NOMO-1 treated with dmso at 0.1 percent for 144 hours (cell line): Measurements from ENCODE around the gene AMPH.
"Not testable (repeated sequence)": the region's sequence is repeated elsewhere in the genome, so short reads cannot be mapped to it uniquely, and the experiment has no call there.

Source experiments
- DNase-seq: peaks from one replicate; lab custom pipeline; 2025; ENCODE audit not compliant: unreplicated experiment; lab: John Stamatoyannopoulos, UW

Gene AMPH

DNA sequence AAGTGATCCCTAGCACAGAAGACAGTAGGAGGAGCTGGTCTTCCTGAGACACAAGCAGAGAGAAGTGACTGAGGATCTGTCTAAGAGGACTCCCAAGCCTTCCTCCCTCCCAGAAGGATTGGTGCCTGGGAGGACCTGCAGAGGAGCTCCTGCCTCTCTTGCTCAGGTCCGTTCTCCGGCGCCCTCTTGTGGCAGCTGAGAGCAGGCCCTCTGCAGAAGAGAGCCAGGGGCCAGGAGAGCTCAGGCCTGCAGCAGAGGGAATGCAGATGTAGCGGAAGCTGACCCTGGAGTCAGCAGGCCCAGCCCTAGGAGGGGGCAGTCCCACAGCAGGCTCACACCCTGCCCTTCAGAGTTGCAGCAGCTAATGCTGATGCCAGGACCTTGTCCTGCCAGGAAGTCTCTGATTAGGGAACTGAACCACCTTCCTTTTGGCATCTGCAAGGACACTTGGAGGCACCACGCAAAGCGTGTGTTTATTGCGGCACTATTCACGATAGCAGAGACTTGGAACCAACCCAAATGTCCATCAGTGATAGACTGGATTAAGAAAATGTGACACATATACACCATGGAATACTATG, 276.8 kb downstream of the AMPH start:
- not testable (repeated sequence) for DNase-seq

- not testable (repeated sequence) for DNase-seq
Observed at GRCh38 chr7:38353431-38353881, 277.7 kb downstream of the AMPH start.

GRCh38 chr7:38351601-38352000, 279.6 kb downstream of the AMPH start:
- no peak for DNase-seq

- DNase-seq = not testable (repeated sequence)
Observed at GRCh38 chr7:38350777-38351176, 280.4 kb downstream of the AMPH start.

- DNase-seq = peak; percentile 45
Observed at GRCh38 chr7:38349869-38350583, 281.1 kb downstream of the AMPH start.

DNA sequence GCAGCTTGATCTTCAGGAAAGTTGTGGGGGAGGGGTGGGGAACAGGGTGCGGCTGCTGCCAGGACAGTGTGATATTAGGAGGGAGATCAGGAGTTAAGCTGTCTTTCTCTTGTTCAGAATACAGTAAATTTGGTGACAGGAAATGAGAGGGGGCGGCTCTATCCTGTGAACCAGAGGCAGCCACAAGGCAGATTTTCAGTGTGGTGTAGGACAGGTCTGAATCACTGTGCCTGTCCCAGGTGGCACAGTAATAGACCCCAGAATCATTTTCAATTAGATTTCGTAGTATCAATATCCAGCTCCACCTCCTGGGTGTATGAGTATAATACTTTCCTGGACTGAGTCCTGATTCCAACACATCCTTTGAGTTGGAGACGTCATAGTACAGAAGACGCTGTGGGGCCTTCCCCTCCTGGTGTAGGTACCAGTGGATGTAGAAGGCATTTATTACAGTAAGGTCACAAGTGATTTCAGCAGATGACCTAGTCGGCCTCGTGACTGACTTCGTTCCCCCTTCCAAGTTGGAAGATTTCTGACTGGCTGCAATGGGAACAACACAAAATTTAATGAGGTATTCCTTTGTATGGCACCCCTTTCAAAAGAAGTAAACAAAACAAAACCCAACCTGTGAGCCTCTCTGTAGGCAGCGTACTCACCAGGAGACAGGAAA, 281.9 kb downstream of the AMPH start:
- DNase-seq = not testable (repeated sequence)

DNA sequence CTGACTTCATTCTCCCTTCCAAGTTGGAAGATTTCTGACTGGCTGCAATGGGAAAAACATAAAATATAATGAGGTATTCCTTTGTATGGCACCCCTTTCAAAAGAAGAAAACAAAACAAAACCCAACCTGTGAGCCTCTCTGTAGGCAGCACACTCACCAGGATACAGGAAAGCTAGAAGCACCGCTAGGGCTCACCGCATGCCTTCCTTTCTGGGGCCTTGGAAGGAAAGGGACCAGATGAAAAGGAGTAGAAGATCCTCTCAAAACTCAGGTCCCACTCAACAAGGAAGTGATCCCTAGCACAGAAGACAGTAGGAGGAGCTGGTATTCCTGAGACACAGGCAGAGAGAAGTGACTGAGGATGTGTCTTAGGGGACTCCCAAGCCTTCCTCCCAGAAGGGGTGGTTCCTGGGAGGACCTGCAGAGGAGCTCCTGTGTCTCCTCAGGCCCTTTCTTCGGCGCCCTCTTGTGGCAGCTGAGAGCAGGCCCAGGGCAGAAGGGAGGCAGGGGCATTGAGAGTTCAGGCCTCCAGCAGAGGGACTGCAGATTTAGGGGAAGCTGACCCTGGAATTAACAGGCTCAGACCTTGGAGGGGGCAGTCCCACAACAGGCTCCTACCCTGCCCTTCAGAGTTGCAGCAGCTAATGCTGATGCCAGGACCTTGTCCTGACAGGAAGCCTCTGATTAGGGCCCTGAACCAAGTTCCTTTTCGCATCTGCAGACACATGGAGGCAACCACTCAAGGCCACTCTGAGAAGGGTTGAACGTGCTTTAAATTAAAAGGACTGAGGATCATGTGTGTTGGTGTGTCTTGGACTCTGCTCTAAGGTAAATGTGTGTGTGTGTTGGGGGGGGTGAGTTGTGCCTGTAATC, 285.6 kb downstream of the AMPH start:
- peak; percentile 23 for DNase-seq

DNA sequence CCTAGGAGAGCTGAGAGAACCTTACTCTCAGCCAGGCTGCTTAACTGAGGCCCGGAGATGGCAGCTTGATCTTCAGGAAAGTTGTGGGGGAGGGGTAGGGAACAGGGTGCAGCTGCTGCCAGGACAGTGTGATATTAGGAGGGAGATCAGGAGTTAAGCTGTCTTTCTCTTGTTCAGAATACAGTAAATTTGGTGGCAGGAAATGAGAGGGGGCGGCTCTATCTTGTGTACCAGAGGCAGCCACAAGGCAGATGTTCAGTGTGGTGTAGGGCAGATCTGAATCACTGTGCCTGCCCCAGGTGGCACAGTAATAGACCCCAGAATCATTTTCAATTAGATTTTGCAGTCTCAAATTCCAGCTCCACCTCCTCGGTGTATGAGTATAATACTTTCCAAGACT, 286.4 kb downstream of the AMPH start:
- not testable (repeated sequence) for DNase-seq

GRCh38 chr7:38342135-38342534, 289.0 kb downstream of the AMPH start:
- DNase-seq = not testable (repeated sequence)

DNA sequence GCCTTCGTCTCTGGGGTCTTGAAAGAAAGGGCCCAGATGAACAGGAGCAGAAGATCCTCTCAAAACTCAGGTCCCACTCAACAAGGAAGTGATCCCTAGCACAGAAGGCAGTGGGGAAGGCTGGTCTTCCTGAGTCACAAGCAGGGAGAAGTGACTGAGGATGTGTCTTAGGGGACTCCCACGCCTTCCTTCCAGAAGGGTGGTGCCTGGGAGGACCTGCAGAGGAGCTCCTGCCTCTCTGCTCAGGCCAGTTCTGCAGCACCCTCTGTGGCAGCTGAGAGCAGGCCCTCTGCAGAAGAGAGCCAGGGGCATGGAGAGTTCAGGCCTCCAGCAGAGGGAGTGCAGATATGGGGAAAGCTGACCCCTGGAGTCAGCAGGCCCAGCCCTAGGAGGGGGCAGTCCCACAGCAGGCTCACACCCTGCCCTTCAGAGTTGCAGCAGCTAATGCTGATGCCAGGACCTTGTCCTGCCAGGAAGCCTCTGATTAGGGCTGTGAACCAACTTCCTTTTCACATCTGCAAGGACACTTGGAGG, 289.9 kb downstream of the AMPH start:
- DNase-seq = not testable (repeated sequence)

GRCh38 chr7:38339953-38340819, 291.0 kb downstream of the AMPH start:
- DNase-seq = no peak

- DNase-seq = not testable (repeated sequence)
Observed at GRCh38 chr7:38336148-38336515, 295.0 kb downstream of the AMPH start.

DNA sequence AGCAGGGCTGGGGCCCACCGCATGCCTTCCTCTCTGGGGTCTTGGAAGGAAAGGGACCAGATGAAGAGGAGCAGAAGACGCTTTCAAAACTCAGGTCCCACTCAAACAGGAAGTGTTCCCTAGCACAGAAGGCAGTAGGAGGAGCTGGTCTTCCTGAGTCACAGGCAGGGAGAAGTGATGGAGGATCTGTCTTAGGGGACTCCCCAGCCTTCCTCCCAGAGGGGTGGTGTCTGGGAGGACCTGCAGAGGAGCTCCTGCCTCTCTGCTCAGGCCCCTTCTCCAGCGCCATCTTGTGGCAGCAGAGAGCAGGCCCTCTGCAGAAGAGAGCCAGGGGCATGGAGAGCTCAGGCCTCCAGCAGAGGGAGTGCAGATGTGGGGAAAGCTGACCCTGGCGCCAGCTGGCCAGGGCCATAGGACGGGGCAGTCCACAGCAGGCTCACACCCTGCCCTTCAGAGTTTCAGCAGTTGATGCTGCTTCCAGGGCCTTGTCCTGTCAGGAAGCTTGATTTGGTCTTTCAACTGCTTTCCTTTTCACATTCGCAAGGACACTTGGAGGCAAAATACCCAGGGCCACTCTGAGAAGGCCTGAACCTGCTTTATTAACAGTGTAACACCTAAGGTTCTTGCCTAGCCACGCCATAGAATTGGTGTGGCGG, 295.6 kb downstream of the AMPH start:
- DNase-seq = peak; percentile 90

GRCh38 chr7:38335128-38335491, 296.1 kb downstream of the AMPH start:
- DNase-seq = peak; percentile 78

DNA sequence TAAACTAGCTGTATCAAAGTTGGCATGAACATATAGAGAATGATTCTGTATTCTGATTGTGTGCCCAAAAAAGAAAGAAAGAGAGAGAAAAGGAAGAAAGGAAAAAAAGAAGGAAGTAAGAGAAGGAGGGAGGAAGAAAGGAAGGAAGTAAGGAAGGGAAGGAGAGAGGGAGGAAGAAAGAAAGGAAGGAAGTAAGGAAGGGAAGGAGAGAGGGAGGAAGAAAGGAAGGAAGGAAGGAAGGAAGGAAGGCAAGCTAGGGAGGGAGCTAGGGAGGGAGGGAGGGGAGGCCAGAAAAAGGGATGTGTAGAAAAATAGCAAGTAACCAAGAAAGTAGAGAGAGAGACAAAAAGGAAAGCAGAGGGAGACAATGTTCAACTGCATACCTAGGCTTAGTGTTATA, 297.0 kb downstream of the AMPH start:
- DNase-seq = no peak
